Endothelial cell of umbilical vein (primary cell): ENCODE measurements around the gene ATP9B. TPM values are rescaled to one million over a fixed set of nuclear protein-coding genes. Genes with fewer than 3 reads are reported as not detected.

Experiments used
- BruUV-seq: library from RNA; stranded (reverse); fragments of 400-500 nt; replicated peaks from 2 replicates; lab custom pipeline; 2021; lab: Mats Ljungman, UMichigan
- CTCF ChIA-PET: fragments of 300-600, 350-600 bp; sonication (Branson Sonifier 250); formaldehyde crosslinking; loops from one replicate; lab custom pipeline; 2021; ENCODE audit warnings: antibody characterized with exemption, inconsistent platforms; lab: Charles Lee
- POLR2A ChIA-PET: fragments of 300-600, 350-600 bp; sonication (Branson Sonifier 250); formaldehyde crosslinking; loops from one replicate; lab custom pipeline; 2021; ENCODE audit warnings: antibody characterized with exemption, inconsistent platforms; lab: Charles Lee
- DNase-seq: peaks from one replicate; pipeline ENCODE4 v3.0.0-alpha.2; 2011; ENCODE audit warnings: low read depth, low spot score
- FAIRE-seq: peaks from 2 replicates; lab custom pipeline; 2011; peaks lifted over from hg19 to GRCh38; lab: Jason Lieb, UNC
- H2AFZ ChIP-seq: 2 replicates; pipeline ENCODE4 v1.6.0; 2012; ENCODE audit warnings: low read depth, low read length, control low read depth, inconsistent platforms
- H3K27ac ChIP-seq: 2 replicates; pipeline ENCODE4 v1.5.1; 2011; ENCODE audit warnings: low read depth, mild to moderate bottlenecking, control low read depth, low read length, moderate library complexity; ENCODE audit not compliant: insufficient read depth
- H3K27me3 ChIP-seq, 2 experiments: 2 replicates each; pipeline versions ENCODE4 v1.6.0 to v1.6.1; 2011; ENCODE audit warnings: low read length in 2 of 2, mixed read lengths in 1 of 2; ENCODE audit not compliant: control insufficient read depth in 2 of 2, insufficient read depth in 2 of 2
- H3K36me3 ChIP-seq, 2 experiments: 2 replicates in 1 of 2; 3 replicates in 1 of 2; pipeline ENCODE4 v1.5.1; 2011; ENCODE audit warnings: low read length in 2 of 2, mild to moderate bottlenecking in 1 of 2, moderate library complexity in 1 of 2; ENCODE audit not compliant: control insufficient read depth in 2 of 2, insufficient read depth in 2 of 2; ENCODE audit errors: extremely low read depth in 1 of 2
- H3K4me1 ChIP-seq: 3 replicates; pipeline ENCODE4 v1.5.1; 2011; ENCODE audit warnings: mild to moderate bottlenecking, low read length; ENCODE audit not compliant: control insufficient read depth, insufficient read depth; ENCODE audit errors: extremely low read depth
- H3K4me2 ChIP-seq: 2 replicates; pipeline ENCODE4 v1.6.1; 2011; ENCODE audit warnings: low read length, control low read depth, mixed read lengths; ENCODE audit not compliant: insufficient read depth
- H3K4me3 ChIP-seq, 3 experiments: fragments of 200-600 bp in 1 of 3; sonication (generic), shearing (Covaris generic) in 1 of 3; replicated peaks in 1 of 3; 2 replicates each; pipeline ENCODE4 v1.5.1; 2011 to 2016; ENCODE audit warnings: control low read depth in 3 of 3, low read length in 3 of 3, mild to moderate bottlenecking in 2 of 3, inconsistent platforms in 1 of 3, low read depth in 1 of 3, moderate library complexity in 1 of 3; ENCODE audit not compliant: insufficient read depth in 1 of 3
- H3K79me2 ChIP-seq: 2 replicates; pipeline ENCODE4 v1.6.0; 2012; ENCODE audit warnings: low read length, inconsistent platforms; ENCODE audit not compliant: control insufficient read depth, insufficient read depth
- H3K9ac ChIP-seq: replicated peaks from 2 replicates; pipeline ENCODE3; 2011; ENCODE audit warnings: low read length, control low read depth; ENCODE audit not compliant: insufficient read depth; ENCODE audit errors: extremely low read depth
- H3K9me1 ChIP-seq: replicated peaks from 3 replicates; pipeline ENCODE4 v1.6.0; 2011; ENCODE audit warnings: mild to moderate bottlenecking, low read length; ENCODE audit not compliant: control insufficient read depth, insufficient read depth; ENCODE audit errors: extremely low read depth
- H3K9me3 ChIP-seq: replicated peaks from 2 replicates; pipeline ENCODE4 v1.5.1; 2012; ENCODE audit warnings: low read length, inconsistent platforms; ENCODE audit not compliant: control insufficient read depth, insufficient read depth
- H4K20me1 ChIP-seq: replicated peaks from 2 replicates; pipeline ENCODE3; 2011; ENCODE audit warnings: mild to moderate bottlenecking, low read length; ENCODE audit not compliant: control insufficient read depth, insufficient read depth; ENCODE audit errors: extremely low read depth
- CTCF ChIP-seq, 2 donors: IDR thresholded peaks; 1 replicate in 1 of 2; 2 replicates in 1 of 2; pipeline ENCODE4 v1.5.1; 2011; ENCODE audit warnings: low read length in 2 of 2, mild to moderate bottlenecking in 2 of 2, moderate library complexity in 2 of 2, control low read depth in 1 of 2, inconsistent platforms in 1 of 2, low read depth in 1 of 2; ENCODE audit not compliant: insufficient read depth in 1 of 2; ENCODE audit errors: extremely low read depth in 1 of 2
- EZH2 ChIP-seq: IDR thresholded peaks from 2 replicates; pipeline ENCODE4 v1.6.1; 2012; ENCODE audit warnings: borderline replicate concordance, low read depth, mild to moderate bottlenecking, moderate library complexity, low read length, inconsistent platforms; ENCODE audit not compliant: severe bottlenecking
- FOS ChIP-seq: IDR thresholded peaks from 2 replicates; pipeline ENCODE4 v1.6.1; 2011; ENCODE audit warnings: mild to moderate bottlenecking, low read length, moderate library complexity, borderline replicate concordance; ENCODE audit not compliant: insufficient read depth
- GATA2 ChIP-seq: IDR thresholded peaks from 2 replicates; pipeline ENCODE4 v1.7.0; 2011; ENCODE audit warnings: low read depth, mild to moderate bottlenecking, moderate library complexity, mixed read lengths, low read length; ENCODE audit not compliant: insufficient read length, insufficient read depth
- JUN ChIP-seq: IDR thresholded peaks from 2 replicates; pipeline ENCODE4 v1.6.1; 2011; ENCODE audit warnings: borderline replicate concordance, low read depth; ENCODE audit not compliant: insufficient read length, insufficient read depth
- MAX ChIP-seq: IDR thresholded peaks from 2 replicates; pipeline ENCODE4 v1.6.1; 2011; ENCODE audit not compliant: insufficient read depth, insufficient read length
- MYC ChIP-seq: IDR thresholded peaks from one replicate; pipeline ENCODE4 v1.6.1; 2011; ENCODE audit warnings: mild to moderate bottlenecking, low read depth, low read length
- POLR2A ChIP-seq: IDR thresholded peaks from 2 replicates; pipeline ENCODE4 v1.6.1; 2012; ENCODE audit warnings: low read depth, mild to moderate bottlenecking, control low read depth, low read length
- POLR2AphosphoS5 ChIP-seq: IDR thresholded peaks from 2 replicates; pipeline ENCODE4 v1.6.1; 2012; ENCODE audit warnings: low read depth, mild to moderate bottlenecking, control low read depth, low read length, moderate library complexity; ENCODE audit not compliant: insufficient read depth
- dilution Hi-C: fragments of 300-500 bp; cut with MboI; formaldehyde crosslinking; loops from one replicate; pipeline ENCODE4 v1.15.0; 2019; ENCODE audit warnings: low sequenced_read_pairs; ENCODE audit not compliant: extremely low pct_ligation_motif_present
- intact Hi-C: fragments of 100-400 bp; cut with micrococcal nuclease; formaldehyde crosslinking; loops from one replicate; pipeline ENCODE4 v1.10.0; 2022
- polyA plus RNA-seq, 4 experiments: library from polyadenylated mRNA; depleted of rRNA in 3 of 4; stranded (reverse) in 3 of 4; unstranded in 1 of 4; fragments of >200 nt; gene quantifications; 2 replicates each; pipeline versions ENCODE4 v1.2.1 to v1.2.3, GENCODE V29; 2011 to 2012; ENCODE audit warnings: missing spikeins in 1 of 4
- total RNA-seq: library from RNA; stranded (reverse); gene quantifications from 2 replicates; pipeline ENCODE4 v1.2.3, GENCODE V29; 2021

The ATP9B gene
- total and polyA plus RNA-seq, 2 donors (not counting 3 experiments of a cell fraction or from before 2014, with no cell fraction given): 14.6 to 18.2 TPM

- CTCF ChIA-PET: no interaction called here
- FAIRE-seq: no peak
- intact Hi-C loops: no loop called here
Observed at GRCh38 chr18:79095216-79095615, 26.0 kb downstream of the ATP9B start.

GRCh38 chr18:79100944-79101343 lies 31.8 kb downstream of the ATP9B start:
- Histone ChIP-seq H3K27me3 (no peaks in the 10 kb centered on the region), H3K4me2 (no peak overlapping the region), H3K9me3 (no peaks in the 10 kb centered on the region), H3K4me3 (no peak overlapping the region), H4K20me1 (no peaks in the 10 kb centered on the region), H3K9me1 (no peaks in the 10 kb centered on the region), H3K4me1 (no peaks in the 10 kb centered on the region), H3K79me2 (peaks cover 7% of the 10 kb centered on the region), H3K36me3 (no peaks in the 10 kb centered on the region), H3K9ac (no peak overlapping the region), H3K27ac (no peak overlapping the region), H2AFZ (no peak overlapping the region)
- FAIRE-seq (no peak), DNase-seq (no peak)
- CTCF ChIA-PET: interaction anchor here (0.9 kb wide), 1 partner anchor 15 kb away, joined by 3 read pairs; no protein-coding TSS in a partner anchor
- dilution Hi-C loops (no loop called here), intact Hi-C loops (no loop called here)
- no peak for TF ChIP-seq EZH2
- no peak for TF ChIP-seq GATA2
- no peak for TF ChIP-seq POLR2AphosphoS5
- no peak for TF ChIP-seq CTCF (IDR thresholded peaks at IDR 0.05; ENCODE audit: extremely low read depth in 1 of 2, insufficient read depth in 1 of 2, low read depth in 1 of 2, low read length in 2 of 2)
- POLR2A ChIA-PET: no interaction called here
- no TSS peak for BruUV-seq

More at GRCh38 chr18:79095216-79095615, 26.0 kb downstream of the ATP9B start:
- Histone ChIP-seq H4K20me1 (peaks cover 2% of the 10 kb centered on the region), H3K36me3 (no peaks in the 10 kb centered on the region), H3K9ac (no peak overlapping the region), H3K9me3 (no peaks in the 10 kb centered on the region), H3K79me2 (peaks cover 25% of the 10 kb centered on the region), H2AFZ (no peak overlapping the region), H3K9me1 (no peaks in the 10 kb centered on the region), H3K27me3 (no peaks in the 10 kb centered on the region), H3K4me3 (no peak overlapping the region), H3K27ac (no peak overlapping the region), H3K4me1 (no peaks in the 10 kb centered on the region), H3K4me2 (no peak overlapping the region)
- no TSS peak for BruUV-seq
- POLR2A ChIA-PET: no interaction called here
- dilution Hi-C loops: no loop called here
- no peak for DNase-seq
- TF ChIP-seq MAX (no peak), FOS (no peak), POLR2A (no peak), MYC (no peak), JUN (no peak)
